ENCODE results near the gene WWOX. TPM values are rescaled to one million over a fixed set of nuclear protein-coding genes. Genes with fewer than 3 reads are reported as not detected.

WWOX gene
- polyA plus RNA-seq, 1 donor from 2014 or later, result 25.6 TPM

- Histone ChIP-seq H3K27me3 (ENCODE audit: insufficient read depth, low read depth, low read length) (no peaks in the 10 kb centered on the region), H3K9me3 (ENCODE audit: low read length) (no peaks in the 10 kb centered on the region), H3K4me2 (ENCODE audit: low read length) (no peak overlapping the region), H3K36me3 (ENCODE audit: insufficient read depth, low read length) (no peaks in the 10 kb centered on the region), H2AFZ (ENCODE audit: low read depth, low read length) (no peak overlapping the region), H3K79me2 (replicated peaks; ENCODE audit: insufficient read depth, low read length) (no peaks in the 10 kb centered on the region), H3K9me2 (ENCODE audit: insufficient read depth, low read length) (no peaks in the 10 kb centered on the region), H3K9ac (ENCODE audit: low read length) (no peak overlapping the region), H4K20me1 (ENCODE audit: insufficient read depth) (no peaks in the 10 kb centered on the region), H3K27ac (ENCODE audit: low read length) (no peak overlapping the region), H3K4me3 (ENCODE audit: low read length) (no peak overlapping the region), H3F3A (ENCODE audit: insufficient read depth, low read length, poor library complexity, severe bottlenecking) (no peaks in the 10 kb centered on the region)
- no peak for TF ChIP-seq EZH2 (IDR thresholded peaks at IDR 0.05; ENCODE audit: borderline replicate concordance, insufficient read depth, low read length, poor library complexity, severe bottlenecking)
- no peak for TF ChIP-seq MXI1 (conservative IDR thresholded peaks at IDR 0.05; ENCODE audit: poor library complexity, severe bottlenecking)
- TF ChIP-seq, protein P1, sequence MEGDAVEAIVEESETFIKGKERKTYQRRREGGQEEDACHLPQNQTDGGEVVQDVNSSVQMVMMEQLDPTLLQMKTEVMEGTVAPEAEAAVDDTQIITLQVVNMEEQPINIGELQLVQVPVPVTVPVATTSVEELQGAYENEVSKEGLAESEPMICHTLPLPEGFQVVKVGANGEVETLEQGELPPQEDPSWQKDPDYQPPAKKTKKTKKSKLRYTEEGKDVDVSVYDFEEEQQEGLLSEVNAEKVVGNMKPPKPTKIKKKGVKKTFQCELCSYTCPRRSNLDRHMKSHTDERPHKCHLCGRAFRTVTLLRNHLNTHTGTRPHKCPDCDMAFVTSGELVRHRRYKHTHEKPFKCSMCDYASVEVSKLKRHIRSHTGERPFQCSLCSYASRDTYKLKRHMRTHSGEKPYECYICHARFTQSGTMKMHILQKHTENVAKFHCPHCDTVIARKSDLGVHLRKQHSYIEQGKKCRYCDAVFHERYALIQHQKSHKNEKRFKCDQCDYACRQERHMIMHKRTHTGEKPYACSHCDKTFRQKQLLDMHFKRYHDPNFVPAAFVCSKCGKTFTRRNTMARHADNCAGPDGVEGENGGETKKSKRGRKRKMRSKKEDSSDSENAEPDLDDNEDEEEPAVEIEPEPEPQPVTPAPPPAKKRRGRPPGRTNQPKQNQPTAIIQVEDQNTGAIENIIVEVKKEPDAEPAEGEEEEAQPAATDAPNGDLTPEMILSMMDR (IDR thresholded peaks at IDR 0.05; ENCODE audit: poor library complexity, severe bottlenecking), result no peak
- no peak for TF ChIP-seq RAD21 (conservative IDR thresholded peaks at IDR 0.05)
Observed at GRCh38 chr16:78697426-78697825, 598.0 kb downstream of the WWOX start.

DNA sequence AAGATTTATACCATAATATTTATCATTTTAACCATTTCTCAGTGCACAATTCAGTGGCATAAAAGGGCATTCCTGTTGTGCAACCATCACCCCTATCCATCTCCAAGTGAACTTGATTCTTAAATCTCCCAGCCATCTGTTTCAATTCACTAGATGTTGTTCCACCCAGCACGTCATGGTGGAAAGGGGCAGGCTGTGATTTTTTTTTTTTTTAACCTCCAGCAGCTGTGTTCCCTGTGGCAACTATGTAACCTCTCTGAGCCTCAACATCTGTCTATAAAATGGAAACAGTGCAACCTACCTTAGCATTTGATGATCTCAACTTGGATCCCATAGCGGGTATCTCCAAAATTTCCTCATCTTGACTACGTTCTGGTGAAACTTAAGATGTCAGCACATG, 604.5 kb downstream of the WWOX start:
- Histone ChIP-seq H3K4me3 (ENCODE audit: low read length) (no peak overlapping the region), H3K9me2 (ENCODE audit: insufficient read depth, low read length) (no peaks in the 10 kb centered on the region), H3K36me3 (ENCODE audit: insufficient read depth, low read length) (no peaks in the 10 kb centered on the region), H3F3A (ENCODE audit: insufficient read depth, low read length, poor library complexity, severe bottlenecking) (no peaks in the 10 kb centered on the region), H3K4me2 (ENCODE audit: low read length) (no peak overlapping the region), H2AFZ (ENCODE audit: low read depth, low read length) (no peak overlapping the region), H4K20me1 (ENCODE audit: insufficient read depth) (no peaks in the 10 kb centered on the region), H3K27ac (ENCODE audit: low read length) (no peak overlapping the region), H3K27me3 (ENCODE audit: insufficient read depth, low read depth, low read length) (no peaks in the 10 kb centered on the region), H3K9ac (ENCODE audit: low read length) (no peak overlapping the region), H3K79me2 (replicated peaks; ENCODE audit: insufficient read depth, low read length) (no peaks in the 10 kb centered on the region), H3K9me3 (ENCODE audit: low read length) (no peaks in the 10 kb centered on the region)
- no peak for TF ChIP-seq EP300 (conservative IDR thresholded peaks at IDR 0.05; ENCODE audit: poor library complexity, severe bottlenecking)
- TF ChIP-seq POLR2AphosphoS5 (IDR thresholded peaks at IDR 0.05), result no peak
- TF ChIP-seq RAD21 (conservative IDR thresholded peaks at IDR 0.05), result no peak
- no peak for TF ChIP-seq TAF1 (IDR thresholded peaks at IDR 0.05; ENCODE audit: low read depth)
- TF ChIP-seq MXI1 (conservative IDR thresholded peaks at IDR 0.05; ENCODE audit: poor library complexity, severe bottlenecking), result no peak
- no peak for TF ChIP-seq SMC3 (conservative IDR thresholded peaks at IDR 0.05; ENCODE audit: poor library complexity)
- TF ChIP-seq, protein P1 (IDR thresholded peaks at IDR 0.05; ENCODE audit: poor library complexity, severe bottlenecking), result no peak
- TF ChIP-seq, protein P2, sequence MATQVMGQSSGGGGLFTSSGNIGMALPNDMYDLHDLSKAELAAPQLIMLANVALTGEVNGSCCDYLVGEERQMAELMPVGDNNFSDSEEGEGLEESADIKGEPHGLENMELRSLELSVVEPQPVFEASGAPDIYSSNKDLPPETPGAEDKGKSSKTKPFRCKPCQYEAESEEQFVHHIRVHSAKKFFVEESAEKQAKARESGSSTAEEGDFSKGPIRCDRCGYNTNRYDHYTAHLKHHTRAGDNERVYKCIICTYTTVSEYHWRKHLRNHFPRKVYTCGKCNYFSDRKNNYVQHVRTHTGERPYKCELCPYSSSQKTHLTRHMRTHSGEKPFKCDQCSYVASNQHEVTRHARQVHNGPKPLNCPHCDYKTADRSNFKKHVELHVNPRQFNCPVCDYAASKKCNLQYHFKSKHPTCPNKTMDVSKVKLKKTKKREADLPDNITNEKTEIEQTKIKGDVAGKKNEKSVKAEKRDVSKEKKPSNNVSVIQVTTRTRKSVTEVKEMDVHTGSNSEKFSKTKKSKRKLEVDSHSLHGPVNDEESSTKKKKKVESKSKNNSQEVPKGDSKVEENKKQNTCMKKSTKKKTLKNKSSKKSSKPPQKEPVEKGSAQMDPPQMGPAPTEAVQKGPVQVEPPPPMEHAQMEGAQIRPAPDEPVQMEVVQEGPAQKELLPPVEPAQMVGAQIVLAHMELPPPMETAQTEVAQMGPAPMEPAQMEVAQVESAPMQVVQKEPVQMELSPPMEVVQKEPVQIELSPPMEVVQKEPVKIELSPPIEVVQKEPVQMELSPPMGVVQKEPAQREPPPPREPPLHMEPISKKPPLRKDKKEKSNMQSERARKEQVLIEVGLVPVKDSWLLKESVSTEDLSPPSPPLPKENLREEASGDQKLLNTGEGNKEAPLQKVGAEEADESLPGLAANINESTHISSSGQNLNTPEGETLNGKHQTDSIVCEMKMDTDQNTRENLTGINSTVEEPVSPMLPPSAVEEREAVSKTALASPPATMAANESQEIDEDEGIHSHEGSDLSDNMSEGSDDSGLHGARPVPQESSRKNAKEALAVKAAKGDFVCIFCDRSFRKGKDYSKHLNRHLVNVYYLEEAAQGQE (IDR thresholded peaks at IDR 0.05; ENCODE audit: borderline replicate concordance), result no peak
- no peak for TF ChIP-seq EZH2 (IDR thresholded peaks at IDR 0.05; ENCODE audit: borderline replicate concordance, insufficient read depth, low read length, poor library complexity, severe bottlenecking)

Data from neural cell (in vitro differentiated cells).